ENCODE measurements around the gene SYNGR2.

SYNGR2 gene

DNA sequence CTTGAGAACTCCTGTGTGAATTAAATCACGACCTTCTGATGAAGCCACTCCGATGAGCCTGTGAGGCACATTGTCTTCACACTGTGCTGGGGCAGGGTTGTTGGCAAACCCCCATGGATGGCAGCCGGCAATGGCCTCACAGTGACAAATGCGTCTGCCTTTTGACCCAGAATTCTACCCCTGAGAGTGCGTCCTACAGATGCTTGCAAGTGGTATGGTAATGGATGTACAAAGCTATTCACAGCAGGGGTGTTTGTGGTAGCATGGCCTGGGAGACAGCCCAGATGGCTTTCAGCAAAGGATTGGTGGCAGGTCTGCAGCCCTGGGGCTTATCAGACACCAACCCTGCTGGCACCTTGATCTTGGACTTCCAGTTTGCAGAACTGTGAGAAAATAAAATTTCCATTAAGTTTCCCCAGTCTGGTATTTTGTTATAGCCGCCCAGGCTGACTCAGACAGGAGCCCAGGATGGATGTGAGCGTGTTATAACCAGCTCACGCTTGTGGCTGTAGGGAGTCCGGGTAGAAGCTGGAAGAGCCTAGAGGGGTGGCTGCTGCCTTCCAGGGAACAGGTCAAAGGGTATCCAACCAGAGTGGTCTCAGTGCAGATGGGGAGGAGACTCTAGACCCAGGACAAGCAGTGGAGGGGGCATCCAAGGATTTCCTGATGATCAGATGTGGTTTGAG, 28.9 kb downstream of the SYNGR2 start:
- DNase-seq (ENCODE audit: low spot score) (no peak), FAIRE-seq (no peak)

DNA sequence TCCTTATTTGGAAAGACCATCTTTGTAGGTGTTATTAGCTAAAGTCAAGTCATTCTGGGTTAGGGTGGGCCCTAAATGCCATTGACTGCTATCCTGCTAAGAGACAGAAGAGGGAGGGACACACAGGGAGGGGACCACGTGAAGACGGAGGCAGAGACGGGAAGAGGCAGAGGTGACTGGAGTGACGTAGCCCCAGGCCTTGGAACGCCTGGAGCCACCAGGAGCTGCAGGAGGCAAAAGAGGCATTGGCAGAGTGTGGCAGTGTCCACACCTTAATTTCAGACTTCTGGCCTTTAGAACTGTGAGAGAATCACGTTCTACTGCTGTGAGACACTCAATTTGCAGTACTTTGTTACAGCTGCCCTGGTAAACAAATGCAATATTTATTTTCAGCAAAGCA, 32.1 kb downstream of the SYNGR2 start:
- FAIRE-seq (no peak), DNase-seq (ENCODE audit: low spot score) (no peak)

DNA sequence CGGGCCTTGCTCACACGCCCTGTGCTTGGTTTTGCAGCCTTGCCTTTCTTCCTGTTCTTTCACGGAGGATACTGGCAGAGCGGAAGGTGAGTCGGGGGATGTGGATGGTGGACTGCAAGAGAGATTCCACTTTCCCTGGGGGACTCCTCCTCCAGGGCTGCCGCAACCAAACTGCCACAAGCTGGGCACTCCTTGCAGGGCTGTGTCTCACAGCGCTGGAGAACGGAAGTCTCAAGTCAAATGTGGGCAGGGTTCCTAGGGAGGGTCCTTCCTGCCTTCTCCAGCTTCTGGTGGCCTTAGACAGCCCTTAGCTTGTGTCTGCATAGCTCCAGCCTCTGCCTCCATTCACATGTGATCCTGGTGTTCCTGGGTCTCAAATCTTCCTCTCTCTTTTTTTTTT, 34.3 kb downstream of the SYNGR2 start:
- no peak for FAIRE-seq
- no peak for DNase-seq (ENCODE audit: low spot score)

DNA sequence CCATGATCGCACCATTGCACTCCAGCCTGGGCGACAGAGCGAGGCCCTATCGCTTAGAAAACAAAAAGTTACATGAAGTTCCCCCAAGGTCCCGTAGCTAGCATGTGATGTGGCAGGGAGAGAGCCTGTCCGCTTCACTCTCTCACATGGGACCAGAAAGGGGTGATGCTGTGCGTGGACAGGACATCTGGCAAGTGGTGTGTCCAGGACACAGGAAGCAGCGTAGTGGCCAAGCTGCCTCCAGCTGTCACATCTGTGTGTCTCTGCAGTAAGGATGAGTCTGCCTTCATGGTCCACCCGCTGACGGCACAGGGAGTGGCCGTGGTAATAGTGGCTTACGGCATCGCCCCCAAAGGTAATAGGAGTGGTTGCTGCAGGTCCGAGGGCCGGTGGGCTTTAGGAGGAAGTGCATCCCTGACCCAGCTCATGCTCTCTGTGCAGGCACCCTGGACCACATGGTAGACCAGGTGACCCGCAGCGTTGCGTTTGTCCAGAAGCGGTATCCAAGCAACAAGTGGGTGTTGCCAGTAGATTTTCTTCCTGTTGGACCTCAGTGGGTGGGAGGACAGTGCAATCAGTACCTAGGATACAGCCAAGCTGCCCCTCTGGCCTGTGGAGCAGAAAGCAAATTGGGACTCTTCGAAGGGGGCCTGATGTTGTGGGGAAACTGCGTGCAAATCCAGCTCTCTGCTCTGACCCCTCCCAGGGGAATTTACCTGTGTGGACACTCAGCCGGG, 36.2 kb downstream of the SYNGR2 start:
- DNase-seq (ENCODE audit: low spot score) (no peak), FAIRE-seq (no peak)

DNA sequence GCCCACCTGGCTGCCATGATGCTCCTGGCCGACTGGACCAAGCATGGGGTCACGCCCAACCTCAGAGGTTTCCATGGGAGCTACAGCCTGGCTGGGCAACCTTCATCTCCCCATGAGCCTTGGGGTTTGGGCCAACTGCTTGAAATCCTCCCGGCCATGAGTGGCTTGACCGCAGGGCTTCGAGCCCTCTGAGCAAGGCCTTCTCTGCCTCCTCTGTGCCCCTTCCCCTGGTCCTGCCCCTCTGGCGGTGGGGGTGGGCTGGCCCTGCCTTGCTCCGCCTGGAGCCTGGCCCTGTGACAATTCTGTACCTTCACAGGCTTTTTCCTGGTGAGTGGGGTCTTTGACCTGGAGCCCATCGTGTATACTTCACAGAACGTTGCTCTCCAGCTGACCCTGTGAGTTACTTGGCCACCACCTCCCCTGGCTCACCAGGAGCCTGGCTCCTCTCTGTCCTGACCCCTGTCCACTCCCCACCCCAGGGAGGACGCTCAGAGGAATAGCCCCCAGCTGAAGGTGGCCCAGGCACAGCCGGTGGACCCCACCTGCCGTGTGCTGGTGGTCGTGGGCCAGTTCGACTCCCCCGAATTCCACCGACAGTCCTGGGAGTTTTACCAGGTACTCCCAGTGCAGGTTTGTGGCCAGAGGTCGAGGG, 36.9 kb downstream of the SYNGR2 start:
- DNase-seq (ENCODE audit: low spot score) (no peak), FAIRE-seq (no peak)

DNA sequence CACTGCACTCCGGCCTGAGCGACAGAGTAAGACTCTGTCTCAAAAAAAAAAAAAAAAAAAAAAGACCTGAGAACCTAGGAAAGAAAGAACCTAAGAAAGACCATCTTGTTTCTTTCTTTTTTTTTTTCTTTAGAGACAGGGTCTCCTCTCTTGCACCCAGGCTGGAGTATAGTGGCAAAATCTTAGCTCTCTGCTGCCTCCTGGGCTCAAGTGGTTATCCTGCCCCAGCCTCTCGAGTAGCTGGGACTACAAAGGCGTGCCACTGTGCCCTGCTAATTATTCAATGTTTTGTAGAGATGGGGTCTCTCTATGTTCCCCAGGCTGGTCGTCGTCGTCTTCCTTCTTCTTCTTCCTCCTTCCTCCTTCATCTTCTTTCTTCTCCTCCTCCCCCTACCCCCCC, 37.9 kb downstream of the SYNGR2 start:
- FAIRE-seq (no peak), DNase-seq (ENCODE audit: low spot score) (no peak)

DNA sequence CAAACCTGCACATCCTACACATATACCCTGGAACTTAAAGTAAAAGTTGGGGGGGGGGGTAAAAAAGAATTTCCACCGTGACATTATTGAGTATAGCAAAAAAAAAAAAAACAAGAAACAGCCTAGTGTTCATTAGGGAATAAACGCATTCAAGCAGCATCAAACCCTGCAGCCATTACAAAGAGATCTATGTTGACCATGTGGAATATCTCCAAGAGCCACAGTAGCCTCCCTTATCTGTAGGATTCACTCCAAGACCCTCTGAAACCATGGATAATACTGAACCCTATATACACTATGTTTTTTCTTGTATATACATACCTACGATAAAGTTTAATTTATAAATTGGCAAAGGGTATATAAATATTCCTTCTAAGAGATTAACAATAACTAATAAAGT, 40.1 kb downstream of the SYNGR2 start:
- DNase-seq (ENCODE audit: low spot score) (no peak), FAIRE-seq (no peak)

DNA sequence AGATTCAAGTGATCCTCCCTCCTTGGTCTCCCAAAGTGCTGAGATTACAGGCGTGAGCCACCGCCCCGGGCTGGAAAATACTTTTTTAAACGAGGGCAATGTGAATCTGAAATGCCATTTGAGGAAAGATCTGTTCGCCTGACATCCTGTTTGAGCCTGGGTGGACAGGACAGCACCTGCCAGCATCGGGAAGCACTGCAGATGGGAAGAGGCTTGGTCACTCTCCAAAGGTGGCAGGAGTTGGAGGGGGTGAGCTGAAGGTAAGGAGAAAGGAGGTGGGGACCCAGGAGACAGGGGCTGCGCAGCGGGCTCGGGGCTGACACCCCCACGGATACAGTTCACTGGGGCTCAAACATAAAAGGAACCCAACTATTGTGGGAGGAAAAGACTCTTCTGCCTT, 41.7 kb downstream of the SYNGR2 start:
- no peak for DNase-seq (ENCODE audit: low spot score)

DNA sequence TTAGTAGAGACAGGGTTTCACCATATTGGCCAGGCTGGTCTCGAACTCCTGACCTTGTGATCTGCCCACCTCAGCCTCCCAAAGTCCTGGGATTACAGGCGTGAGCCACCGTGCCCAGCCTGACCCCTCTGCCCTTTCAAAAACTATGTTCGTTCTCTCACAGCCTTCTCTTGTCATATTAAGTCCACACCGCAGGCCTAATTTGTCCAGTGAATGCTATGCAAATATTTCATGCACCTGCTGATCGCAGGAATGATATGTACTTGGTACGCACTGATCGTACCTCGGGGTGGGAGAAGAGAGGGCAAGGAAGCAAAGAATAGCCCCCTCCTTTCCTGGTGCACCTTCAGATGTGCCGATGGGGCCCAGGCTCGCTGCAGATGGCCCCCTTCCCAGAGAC, 42.7 kb downstream of the SYNGR2 start:
- no peak for FAIRE-seq
- no peak for DNase-seq (ENCODE audit: low spot score)

More for the DNA sequence above, 41.7 kb downstream of the SYNGR2 start:
- no peak for FAIRE-seq

DNA sequence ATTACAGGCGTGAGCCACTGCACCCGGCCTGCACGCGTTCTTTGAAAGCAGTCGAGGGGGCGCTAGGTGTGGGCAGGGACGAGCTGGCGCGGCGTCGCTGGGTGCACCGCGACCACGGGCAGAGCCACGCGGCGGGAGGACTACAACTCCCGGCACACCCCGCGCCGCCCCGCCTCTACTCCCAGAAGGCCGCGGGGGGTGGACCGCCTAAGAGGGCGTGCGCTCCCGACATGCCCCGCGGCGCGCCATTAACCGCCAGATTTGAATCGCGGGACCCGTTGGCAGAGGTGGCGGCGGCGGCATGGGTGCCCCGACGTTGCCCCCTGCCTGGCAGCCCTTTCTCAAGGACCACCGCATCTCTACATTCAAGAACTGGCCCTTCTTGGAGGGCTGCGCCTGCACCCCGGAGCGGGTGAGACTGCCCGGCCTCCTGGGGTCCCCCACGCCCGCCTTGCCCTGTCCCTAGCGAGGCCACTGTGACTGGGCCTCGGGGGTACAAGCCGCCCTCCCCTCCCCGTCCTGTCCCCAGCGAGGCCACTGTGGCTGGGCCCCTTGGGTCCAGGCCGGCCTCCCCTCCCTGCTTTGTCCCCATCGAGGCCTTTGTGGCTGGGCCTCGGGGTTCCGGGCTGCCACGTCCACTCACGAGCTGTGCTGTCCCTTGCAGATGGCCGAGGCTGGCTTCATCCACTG, 45.8 kb downstream of the SYNGR2 start, which contains the start of gene BIRC5:
BIRC5 (plus strand) TSS at position 238 of the 690 bp plus-strand sequence; CDS start at position 302, 64 bp downstream.
- DNase-seq (ENCODE audit: low spot score) = peak; percentile 75
- FAIRE-seq = no peak

DNA sequence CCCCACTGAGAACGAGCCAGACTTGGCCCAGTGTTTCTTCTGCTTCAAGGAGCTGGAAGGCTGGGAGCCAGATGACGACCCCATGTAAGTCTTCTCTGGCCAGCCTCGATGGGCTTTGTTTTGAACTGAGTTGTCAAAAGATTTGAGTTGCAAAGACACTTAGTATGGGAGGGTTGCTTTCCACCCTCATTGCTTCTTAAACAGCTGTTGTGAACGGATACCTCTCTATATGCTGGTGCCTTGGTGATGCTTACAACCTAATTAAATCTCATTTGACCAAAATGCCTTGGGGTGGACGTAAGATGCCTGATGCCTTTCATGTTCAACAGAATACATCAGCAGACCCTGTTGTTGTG, 46.3 kb downstream of the SYNGR2 start:
- no peak for FAIRE-seq

DNA sequence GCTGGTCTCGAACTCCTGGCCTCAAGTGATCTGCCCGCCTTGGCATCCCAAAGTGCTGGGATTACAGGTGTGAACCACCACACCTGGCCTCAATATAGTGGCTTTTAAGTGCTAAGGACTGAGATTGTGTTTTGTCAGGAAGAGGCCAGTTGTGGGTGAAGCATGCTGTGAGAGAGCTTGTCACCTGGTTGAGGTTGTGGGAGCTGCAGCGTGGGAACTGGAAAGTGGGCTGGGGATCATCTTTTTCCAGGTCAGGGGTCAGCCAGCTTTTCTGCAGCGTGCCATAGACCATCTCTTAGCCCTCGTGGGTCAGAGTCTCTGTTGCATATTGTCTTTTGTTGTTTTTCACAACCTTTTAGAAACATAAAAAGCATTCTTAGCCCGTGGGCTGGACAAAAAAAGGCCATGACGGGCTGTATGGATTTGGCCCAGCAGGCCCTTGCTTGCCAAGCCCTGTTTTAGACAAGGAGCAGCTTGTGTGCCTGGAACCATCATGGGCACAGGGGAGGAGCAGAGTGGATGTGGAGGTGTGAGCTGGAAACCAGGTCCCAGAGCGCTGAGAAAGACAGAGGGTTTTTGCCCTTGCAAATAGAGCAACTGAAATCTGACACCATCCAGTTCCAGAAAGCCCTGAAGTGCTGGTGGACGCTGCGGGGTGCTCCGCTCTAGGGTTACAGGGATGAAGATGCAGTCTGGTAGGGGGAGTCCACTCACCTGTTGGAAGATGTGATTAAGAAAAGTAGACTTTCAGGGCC, 51.2 kb downstream of the SYNGR2 start:
- DNase-seq (ENCODE audit: low spot score) (no peak), FAIRE-seq (no peak)

More for the DNA sequence above, 46.3 kb downstream of the SYNGR2 start:
- no peak for DNase-seq (ENCODE audit: low spot score)

Data from RCC 7860 (cell line).